NCI-H1105 treated with DMSO at 0.1 percent for 48 hours (cell line): ENCODE data around the gene OSBPL8.
"Not testable (repeated sequence)": the region's sequence is repeated elsewhere in the genome, so short reads cannot be mapped to it uniquely, and the experiment has no call there.

Experiments used
- DNase-seq: peaks from one replicate; lab custom pipeline; 2025; lab: John Stamatoyannopoulos, UW

Gene OSBPL8

DNA sequence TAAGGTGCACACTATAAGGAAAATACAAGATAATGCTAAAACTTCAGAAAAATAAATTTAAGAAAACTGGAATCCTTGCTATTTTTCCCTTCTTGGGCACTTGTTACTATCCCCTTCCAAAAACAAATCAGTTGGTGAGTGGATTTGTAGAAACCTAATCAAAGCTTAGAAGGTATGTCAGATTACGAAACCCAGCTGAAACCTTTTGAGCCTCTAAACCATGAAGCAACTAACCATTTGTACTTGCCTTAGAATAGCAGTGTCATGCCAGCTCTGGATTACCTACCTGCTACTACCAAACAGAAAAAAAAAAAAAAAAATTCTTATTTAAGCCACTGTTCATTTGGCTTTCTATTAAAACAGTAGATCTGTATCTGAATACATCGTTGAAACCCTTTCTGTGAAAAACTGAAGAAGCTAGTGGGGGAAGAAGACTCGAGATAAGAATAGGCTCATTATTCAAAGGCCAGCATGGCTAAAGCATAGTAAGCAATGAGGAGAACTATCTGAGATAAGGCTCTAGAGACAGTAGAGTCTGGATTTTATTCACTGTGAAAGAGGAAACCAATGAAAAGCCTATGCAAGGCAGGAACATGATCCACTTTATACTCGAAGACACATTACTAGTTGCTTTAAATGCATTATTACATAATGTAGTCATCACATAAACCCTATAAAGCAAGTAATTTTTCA lies 30.2 kb downstream of the OSBPL8 start:
- no peak for DNase-seq

DNA sequence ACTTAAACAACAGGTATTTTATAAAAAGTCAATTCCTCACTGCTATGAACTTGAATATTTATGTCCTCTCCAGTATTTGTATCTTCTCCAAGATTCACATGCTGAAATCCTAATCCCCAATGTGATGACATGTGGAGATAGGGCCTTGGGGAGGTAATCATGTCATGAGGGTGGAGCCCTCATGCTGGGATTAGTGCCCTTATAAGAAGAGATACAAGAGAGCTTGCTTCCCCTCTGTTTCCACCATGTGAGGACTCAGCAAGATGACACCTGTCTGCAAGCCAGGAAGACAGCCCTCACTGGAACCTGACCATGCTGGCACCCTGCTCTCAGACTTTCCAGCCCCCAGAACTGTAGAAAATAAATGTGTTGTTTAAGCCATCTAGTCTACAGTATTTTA lies 36.2 kb downstream of the OSBPL8 start:
- no peak for DNase-seq

GRCh38 chr12:76520348-76520747 lies 39.2 kb downstream of the OSBPL8 start:
- DNase-seq: no peak

DNA sequence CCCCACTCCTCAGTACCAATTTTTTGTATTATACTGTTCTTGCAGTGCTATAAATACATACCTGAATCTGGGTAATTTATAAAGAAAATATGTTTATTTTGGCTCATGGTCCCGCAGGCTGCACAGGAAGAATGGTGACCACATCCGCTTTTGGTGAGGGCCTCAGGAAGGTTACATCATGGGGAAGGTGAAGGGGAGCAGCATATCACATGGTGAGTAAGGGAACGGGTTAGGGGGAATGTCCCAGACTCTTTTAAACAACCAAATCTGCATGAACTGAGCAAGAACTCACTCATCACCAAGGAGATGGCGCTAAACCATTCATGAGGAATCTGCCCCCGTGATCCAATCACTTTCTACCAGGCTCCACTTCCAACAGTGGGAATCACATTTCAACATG lies 40.0 kb downstream of the OSBPL8 start:
- no peak for DNase-seq

DNA sequence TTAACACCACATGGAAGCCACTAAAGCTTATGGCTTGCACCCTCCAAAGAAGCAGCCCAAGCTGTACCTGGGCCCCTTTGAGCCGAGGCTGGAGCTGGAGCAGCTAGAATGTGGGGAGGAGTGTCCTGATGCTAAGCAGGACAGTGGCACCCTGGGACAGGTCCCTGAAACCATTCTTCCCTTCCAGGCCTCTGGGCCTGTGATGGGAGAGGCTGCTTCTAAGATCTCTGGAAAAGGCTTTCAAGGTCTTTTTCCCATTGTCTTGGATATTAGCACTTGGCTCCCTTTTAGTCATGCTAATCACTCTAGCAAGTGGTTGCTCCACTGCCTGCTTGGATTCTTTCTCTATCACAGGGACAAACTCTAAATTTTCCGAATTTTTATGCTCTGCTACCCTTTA lies 40.9 kb downstream of the OSBPL8 start:
- DNase-seq: no peak

DNA sequence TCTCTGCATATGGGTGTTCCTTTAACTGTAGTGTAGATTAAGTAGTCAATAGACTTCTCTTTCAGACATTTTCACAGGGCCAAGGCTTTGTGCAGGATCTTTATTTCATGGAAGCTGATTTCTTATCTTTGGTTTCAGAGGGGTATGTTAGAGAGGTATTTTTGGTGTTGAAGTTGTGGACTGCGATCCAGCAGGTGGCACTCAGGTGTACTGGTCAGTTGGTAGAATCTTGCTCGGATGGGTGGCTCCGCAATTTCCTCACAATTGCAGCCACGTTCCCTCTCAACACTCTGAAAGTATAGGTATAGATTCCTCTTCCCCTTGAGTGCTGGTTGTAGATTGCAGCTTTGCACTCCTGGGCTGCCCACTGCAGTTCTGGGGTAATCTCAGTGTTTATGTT lies 44.3 kb downstream of the OSBPL8 start:
- DNase-seq: no peak

- not testable (repeated sequence) for DNase-seq
Measured at GRCh38 chr12:76511116-76511716, 48.4 kb downstream of the OSBPL8 start.

DNA sequence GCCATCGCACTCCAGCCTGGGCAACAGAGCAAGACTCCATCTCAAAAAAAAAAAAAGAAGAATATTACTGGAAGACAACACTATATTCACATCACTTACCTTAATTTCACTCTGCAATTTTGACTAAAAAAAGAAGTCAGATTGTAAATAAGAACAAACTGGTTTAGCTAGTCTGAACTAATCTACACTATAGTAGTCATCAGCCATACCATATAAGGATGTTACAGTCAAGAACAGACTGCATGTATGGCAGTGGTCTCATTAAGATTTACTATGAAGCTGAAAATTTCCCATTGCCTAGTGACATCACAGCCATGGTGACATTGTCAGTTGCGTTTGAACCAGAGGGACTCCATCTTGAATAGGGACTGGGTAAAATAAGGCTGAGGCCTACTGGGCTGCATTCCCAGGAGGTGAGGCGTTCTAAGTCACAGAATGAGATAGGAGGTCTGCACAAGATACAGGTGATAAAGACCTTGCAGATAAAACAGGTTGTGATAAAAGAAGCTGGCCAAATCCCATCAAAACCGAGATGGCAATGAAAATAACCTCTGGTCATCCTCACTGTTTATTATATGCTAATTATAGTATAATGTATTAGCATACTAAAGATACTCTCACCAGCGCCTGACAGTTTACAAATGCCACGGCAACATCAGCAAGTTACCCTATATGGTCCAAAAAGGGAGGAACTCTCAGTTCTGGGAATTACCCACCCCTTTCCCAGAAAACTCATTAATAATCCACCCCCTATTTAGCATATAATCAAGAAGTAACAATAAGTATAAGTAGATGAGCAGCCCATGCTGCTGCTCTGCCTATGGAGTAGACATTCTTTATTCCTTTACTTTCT lies 51.2 kb downstream of the OSBPL8 start:
- no peak for DNase-seq

DNA sequence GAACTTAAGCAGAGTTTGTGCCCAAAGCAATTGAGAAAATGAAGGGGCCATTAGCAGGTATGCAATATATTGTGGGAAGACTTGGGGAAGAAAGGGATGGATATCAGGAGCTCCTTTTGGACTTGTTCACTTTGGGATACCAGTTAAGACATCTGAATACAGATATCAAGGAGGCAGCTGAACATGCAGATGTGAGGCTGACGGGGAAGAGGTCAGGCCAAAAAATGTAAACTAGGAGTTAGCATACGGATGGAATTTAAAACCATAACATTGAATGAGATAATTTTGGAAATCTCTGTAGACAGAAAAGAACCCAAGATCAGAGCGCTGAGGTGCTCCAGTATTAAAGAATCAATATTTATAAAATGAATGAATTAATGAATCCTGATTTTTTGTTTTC lies 53.4 kb downstream of the OSBPL8 start:
- DNase-seq: no peak

DNA sequence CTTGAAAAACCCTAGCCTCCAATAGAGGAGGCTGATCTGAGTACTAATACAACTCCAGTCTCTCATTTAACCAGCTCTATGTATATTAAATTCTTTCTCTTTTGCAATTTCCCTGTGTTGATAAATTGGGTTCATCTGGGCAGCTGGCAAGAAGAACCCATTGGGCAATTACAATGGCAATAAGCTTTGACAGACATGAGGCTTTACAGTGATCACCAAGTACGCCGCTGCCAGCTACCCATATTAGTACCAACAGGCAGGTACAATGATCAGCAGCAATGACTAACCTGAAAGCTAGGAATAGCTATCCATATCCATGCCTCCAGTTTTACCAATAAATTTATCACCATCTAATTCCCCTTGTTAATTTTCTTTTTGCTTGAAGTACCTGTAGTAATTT lies 54.5 kb downstream of the OSBPL8 start:
- DNase-seq: no peak

DNA sequence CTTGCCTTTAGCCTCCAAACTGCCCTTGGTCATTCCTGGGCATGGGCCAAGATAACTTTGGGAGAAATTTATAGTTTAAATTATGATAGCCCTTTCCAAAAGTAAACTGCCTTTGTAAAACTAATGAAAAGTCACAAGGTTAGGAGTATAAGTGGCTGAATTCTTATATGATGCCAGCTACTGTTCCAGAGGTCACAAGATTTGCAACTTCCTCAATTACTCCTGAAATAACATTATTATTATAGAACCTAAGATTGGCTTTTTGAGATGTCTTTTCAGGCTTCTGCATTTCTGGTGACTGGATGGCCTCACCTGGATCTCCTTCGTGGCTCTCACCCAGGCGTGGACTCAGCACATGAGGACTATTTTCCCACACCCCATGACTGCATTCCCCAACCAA lies 55.0 kb downstream of the OSBPL8 start:
- DNase-seq: no peak

GRCh38 chr12:76503957-76504356 lies 55.6 kb downstream of the OSBPL8 start:
- DNase-seq: no peak

DNA sequence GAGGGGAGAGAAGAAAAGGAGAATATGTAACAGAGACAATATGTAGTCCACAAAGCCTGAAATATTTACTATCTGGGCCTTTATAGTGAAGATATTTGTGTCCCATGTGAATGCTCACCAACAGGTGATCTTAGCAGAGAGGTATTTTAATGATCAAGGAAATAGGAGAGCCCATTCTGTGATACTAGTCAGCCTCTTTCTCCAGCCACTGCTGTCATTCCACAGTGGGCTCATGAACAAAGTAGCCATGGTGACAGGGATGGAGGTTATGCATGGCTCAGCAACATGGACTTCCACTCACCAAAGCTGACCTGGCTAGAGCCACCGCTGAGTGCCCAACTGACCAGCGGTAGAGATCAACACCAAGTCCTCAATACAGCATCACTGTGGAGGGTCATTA lies 58.2 kb downstream of the OSBPL8 start:
- DNase-seq: no peak

DNA sequence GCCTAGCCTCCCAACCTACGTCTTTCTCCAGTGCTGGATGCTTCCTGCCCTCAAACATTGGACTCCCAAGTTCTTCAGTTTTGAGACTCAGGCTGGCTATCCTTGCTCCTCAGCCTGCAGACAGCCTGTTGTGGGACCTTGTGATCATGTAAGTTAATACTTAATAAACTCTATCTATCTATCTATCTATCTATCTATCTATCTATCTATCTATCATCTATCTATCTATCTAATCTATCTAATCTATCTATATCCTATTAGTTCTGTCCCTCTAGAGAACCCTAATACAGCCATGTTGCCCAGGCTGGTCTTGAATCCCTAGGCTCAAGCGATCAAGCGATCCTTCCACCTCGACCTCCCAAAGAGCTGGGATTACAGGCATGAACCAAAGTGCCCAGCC lies 60.4 kb downstream of the OSBPL8 start:
- DNase-seq: not testable (repeated sequence)

DNA sequence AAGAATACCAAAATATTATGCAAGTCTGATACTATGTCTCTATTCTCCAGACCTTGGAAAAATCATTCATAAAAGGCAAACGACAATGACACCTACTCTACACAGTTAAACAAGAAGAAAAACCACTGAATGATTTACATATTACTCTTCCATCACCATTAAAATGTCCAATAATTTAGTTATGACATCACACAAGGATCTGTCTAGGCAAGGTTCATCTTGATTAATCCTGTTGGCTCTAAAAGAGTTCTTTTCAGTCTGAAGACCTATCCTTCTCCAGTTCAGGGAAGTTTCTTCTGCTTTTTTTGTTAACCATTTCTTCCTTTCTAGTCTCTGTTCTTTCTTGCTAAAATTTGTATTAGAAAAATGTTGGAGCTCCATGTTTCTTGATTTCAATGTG lies 64.0 kb downstream of the OSBPL8 start:
- no peak for DNase-seq

DNA sequence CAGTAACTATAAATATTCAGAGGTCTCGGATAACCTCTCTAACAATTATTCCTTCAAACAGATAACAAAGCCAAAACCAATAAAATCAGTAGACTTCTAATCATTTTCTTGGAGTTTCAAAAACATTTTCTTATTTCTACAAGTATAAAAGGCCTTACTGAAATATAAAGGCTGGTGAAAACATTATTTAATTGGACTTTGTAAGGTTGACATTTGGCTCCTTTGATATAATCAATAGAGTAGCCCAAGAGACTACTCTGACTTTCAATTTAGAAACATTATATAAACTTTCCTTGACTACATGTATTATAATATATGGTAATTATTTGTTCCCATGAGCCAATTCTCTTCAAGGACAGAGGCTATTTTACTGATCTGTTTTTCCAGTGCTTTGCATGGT lies 68.3 kb downstream of the OSBPL8 start:
- no peak for DNase-seq

- DNase-seq: no peak
Measured at GRCh38 chr12:76490763-76491162, 68.8 kb downstream of the OSBPL8 start.

- DNase-seq: no peak
Measured at GRCh38 chr12:76489737-76490136, 69.8 kb downstream of the OSBPL8 start.

- no peak for DNase-seq
Measured at GRCh38 chr12:76486011-76486410, 73.6 kb downstream of the OSBPL8 start.

- DNase-seq: no peak
Measured at GRCh38 chr12:76480796-76481195, 78.8 kb downstream of the OSBPL8 start.

- DNase-seq: no peak
Measured at GRCh38 chr12:76478045-76478444, 81.5 kb downstream of the OSBPL8 start.

- DNase-seq: not testable (repeated sequence)
Measured at GRCh38 chr12:76472862-76473261, 86.7 kb downstream of the OSBPL8 start.

DNA sequence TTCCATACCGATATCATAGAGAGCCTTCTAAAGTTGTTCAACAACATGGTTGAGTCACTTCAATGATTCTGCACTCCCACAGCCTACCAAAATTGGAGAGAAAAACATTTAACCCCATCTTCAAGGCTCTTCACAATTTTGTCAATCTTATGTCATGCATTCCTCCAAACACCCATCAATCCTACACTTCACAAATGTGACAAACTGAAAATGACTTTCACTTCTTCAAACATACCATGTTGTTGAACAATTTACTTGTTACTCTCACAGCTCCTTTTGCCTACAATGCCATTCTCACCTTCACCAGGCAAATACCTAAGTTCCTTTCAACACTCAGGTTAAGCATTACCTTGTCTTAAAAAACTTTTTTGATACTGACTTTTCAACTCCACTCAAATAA lies 88.0 kb downstream of the OSBPL8 start:
- DNase-seq: no peak
